HG03159 (cell line): Measurements from ENCODE around the gene KIF1B.
"Not testable (repeated sequence)": the region's sequence is repeated elsewhere in the genome, so short reads cannot be mapped to it uniquely, and the experiment has no call there.

Experiments used
- ATAC-seq: cut with Tn5 transposase; IDR thresholded peaks from one replicate; pipeline ENCODE4 v1.9.1; 2021; ENCODE audit warnings: mild to moderate bottlenecking, moderate library complexity; ENCODE audit not compliant: unreplicated experiment

Gene KIF1B

DNA sequence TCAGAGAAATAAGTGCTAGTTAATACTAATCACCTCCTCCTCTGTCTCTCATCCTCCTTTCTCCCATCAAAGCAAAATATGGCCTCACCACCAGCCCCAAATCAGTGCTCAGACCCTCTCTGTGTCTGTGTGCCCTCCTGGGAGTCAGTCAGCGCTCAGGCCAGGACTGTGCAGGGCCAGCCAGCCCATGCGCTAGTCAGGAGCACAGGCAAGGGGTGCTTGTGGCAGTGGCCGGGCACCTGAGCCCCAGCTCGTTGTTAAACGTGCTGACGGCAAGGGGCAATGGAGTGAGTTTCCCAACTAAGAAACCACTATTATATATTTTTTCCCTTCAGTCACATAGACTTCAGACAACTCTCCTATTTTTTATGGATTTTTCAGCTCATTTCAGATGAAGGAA, 169.3 kb downstream of the KIF1B start:
- no peak for ATAC-seq

DNA sequence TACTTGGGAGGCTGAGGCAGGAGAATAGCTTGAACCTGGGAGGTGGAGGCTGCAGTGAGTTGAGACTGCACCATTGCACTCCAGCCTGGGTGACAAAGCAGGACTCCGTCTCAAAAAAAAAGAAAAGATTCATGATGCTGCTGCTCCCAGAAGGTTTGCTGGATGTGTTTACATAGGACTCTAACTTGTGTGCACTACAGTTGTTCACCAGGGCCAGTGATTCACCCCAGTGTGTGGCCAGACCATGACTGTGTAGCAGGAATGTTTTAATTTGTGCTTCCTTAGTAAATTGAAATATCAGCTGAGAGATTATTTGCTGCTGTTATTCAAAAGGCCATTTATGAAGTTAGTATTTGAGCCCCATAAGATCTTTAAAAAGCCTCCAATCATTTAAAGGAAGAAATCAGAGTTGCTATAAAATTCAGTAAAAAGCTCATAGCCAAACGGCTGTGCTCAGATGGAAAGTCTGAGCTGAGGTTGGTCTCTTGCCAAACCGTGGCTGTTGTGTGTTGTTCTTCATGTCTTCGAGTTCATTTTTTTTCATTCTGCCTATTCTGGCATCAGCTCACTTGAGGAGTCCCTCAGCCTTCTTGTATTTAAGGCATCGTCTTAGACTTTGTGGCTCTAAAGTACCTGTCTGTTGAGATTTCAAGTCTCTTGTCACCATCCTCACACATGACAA, 170.4 kb downstream of the KIF1B start:
- ATAC-seq = no peak

DNA sequence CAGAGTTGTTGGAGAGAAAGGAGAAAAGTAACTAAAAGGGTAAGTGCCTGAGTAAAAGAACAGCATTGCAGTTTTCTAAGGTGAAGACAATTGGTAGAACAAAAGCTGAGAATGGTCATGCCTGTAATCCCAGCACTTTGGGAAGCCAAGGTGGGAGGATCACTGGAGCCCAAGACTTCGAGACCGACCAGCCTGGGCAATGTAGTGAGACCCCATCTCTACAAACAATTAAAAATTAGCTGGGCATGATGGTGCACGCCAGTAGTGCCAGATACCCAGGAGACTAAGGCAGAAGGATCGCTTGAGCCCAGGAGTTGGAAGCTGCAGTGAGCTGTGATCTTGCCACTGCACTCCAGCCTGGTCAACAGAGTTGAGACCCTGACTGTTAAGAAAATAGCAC, 173.3 kb downstream of the KIF1B start:
- no peak for ATAC-seq

DNA sequence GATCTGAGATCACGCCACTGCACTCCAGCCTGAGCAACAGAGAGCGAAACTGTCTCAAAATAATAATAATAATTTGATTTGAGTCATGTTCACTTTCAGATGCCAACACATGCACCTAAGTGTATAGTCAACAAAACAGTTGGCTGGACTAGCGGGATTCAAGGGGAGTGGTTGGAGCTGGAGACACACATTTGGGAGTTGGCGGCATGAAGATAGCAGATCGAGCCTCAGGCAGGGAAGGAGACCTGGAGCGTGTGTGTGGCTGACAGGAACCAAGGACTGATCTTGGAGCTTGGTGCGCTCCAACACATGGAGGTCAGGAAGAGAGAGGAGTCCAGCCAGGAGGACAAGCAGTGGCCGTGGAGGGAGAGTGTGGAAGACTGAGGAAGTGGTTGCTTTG, 173.8 kb downstream of the KIF1B start:
- ATAC-seq = no peak

DNA sequence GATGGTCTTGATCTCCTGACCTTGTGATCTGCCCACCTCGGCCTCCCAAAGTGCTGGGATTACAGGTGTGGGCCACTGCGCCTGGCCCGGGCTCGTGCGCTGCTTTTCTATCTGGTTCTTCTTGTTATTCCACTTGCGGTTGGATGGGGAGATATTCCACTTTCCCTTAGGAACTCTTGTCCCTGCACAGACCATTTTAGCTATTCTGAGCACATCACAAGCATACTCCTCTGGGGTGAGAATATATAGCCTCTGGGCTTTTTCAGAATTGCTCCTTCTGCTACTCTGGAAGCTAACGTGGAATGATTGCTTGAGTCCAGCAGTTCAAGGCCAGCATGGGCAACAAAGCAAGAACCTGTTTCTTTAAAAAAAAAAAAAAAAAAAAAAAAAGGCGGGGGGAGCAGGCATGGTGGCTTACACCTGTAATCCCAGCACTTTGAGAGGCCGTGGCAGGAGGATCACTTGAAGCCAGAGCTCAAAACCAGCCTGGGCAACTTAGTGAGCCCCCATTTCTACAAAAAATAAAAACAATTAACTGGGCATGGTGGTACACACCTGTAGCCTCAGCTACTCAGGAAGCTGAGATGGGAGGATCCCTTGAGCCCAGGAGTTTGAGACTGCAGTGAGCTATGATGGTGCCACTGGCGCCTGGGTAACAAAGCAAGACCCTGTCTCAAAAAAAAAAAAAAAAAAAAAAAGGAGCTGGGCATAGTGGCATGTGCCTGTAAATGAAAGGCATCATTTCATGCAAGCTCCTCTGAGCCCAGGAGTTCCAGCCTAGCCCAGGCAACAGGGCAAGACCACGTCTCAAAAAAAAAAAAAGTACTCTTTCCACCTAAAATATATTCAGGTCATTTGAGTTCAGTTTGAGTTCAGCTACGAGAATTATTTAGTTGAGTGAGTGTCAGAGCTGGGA, 176.6 kb downstream of the KIF1B start:
- no peak for ATAC-seq

GRCh38 chr1:10387677-10388386, 177.5 kb downstream of the KIF1B start:
- no peak for ATAC-seq

DNA sequence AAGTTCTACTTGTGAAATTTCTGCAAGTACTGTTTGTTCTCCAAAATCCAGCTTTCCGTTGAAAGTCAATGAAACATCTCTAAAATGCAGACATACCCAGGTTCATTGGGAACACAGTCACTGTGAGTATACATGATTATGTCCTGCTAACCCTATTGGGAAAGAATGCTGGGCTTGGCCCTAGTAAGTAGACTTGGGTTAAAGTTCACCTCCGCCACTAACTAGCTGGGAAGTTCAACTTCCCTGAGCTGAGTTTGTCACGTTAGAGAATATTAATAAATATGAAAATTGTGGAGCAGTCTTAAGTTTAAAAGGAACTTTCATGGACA, 178.0 kb downstream of the KIF1B start:
- no peak for ATAC-seq

DNA sequence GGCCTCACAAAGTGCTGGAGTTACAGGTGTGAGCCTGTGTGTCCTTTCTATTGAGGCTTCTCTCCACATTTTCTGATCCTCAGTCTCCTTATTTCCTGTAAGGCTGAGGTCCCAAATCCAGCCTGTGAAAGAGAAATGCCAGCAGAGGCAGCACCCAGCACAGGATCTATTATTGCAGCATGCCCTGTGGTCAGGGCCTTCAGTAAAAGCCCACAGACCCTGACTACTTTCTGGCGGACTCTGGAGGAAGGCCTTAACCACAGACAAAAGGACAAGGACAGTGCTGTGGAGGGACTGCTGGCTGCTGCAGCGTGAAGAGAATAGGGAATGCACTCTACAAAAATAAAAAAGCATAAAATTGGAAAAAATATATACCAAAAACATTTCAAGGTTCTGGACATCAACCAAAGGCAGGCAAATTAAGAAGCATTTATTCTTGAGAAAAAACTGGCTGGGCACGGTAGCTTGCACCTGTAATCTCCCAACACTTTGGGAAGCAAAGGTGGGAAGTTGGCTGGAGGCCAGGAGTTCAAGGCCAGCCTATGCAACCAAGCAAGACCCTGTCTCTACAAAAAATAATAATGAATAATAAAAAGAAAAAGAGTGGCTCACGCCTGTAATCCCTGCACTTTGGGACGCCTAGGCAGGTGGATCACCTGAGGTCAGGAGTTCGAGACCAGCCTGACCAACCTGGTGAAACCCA, 179.1 kb downstream of the KIF1B start:
- no peak for ATAC-seq

GRCh38 chr1:10396870-10397269, 186.5 kb downstream of the KIF1B start:
- ATAC-seq = no peak

GRCh38 chr1:10398278-10398733, 187.9 kb downstream of the KIF1B start:
- ATAC-seq = peak; percentile 21

DNA sequence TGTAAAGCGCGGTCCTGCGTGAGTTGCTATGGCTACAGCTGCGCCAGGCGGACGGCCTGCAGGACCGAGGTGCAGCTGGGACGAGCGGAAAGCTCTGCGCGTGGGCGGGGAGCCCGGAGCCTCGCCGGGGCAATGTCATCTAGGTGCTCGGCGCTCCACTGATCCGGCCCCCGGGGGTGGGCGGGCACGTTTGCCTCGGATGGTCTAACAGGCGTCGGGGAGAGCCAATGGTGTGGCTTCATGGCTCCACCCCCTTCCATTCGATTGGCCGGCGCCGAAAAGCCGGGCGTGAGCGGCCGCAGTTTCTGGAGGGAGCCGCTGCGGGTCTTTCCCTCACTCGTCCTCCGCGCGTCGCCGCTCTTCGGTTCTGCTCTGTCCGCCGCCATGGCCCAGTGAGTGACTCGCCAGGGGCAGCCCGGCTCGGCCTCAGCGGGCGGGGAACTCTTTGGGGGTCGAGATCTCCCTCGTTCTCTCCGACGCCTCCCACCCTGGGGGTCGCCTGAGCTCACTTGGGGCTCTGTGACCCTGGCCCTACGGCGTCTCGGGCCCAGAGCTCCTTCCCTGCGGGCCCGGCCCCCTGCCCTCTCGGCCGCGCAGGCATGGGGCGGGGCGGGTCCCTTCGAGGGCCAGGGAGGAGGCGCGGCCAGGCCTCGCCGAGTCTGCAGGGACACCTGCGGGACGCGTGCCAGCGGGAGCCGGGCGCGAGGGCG, 188.5 kb downstream of the KIF1B start, which contains the start of gene PGD:
PGD (plus strand) TSS at position 331 of the 710 bp plus-strand sequence; CDS start at position 385, 54 bp downstream.
- ATAC-seq = peak; percentile 96

DNA sequence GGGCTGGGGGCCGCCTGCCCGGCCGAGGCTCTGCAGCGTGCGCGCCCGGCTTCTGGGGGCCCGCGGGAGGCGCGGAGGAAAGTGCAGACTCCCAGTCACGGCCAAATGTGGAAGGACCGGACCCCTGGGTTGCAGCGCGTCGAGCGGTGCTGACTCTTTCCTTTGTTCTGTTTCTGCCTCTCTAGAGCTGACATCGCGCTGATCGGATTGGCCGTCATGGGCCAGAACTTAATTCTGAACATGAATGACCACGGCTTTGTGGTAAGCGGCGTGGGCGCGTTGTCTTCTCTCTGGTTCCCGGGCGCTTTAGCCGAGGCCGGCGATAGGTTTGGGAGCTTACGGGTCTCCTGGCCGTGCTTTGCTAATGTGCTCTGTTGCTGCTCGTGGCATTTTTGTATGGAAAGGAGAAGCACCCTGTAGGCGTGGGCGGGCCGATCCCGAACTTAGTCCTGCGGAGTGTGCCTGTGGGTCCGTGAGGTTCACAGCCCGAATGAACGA, 189.1 kb downstream of the KIF1B start:
- ATAC-seq = no peak

DNA sequence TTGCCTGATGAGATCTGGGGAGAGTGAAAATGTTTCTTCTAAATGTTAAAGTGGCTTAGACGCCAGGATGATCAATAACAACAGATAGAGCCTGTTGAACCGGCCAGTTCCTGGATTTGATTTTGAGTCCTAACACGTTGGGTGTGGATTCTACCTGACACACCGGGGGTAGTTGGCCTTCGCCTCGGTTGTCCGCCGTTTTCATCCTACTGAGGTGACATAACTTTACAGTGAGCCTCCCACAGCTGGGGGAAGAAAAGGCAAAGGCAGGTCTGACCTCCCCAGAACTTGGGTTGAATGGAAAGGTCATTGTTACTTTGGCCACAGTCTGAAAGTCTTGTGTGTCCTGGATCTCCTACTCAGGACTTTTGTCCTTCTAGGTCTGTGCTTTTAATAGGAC, 189.6 kb downstream of the KIF1B start:
- ATAC-seq = no peak

DNA sequence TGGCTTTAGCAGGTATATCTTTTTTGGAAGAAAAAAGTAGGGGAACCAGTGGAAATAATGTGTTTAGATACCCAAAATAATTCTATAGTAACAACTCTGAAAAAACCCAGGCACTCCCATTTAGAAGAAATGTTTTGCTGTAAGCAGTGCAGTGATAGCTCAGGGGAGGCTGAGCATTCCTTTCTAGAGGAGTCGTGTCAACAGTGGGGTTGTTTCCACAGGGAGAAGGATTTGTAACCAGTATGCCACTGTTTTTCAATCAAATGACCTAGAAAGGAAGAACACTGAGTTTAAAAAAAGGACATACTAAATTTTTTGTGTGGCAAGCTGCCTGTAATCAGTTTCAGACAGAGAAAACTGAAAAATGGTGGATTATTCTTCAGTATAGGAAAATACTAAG, 190.9 kb downstream of the KIF1B start:
- ATAC-seq = no peak

- ATAC-seq = no peak
Observed at GRCh38 chr1:10402729-10403274, 192.4 kb downstream of the KIF1B start.

- ATAC-seq = no peak
Observed at GRCh38 chr1:10407201-10407600, 196.8 kb downstream of the KIF1B start.

GRCh38 chr1:10415211-10415930, 205.0 kb downstream of the KIF1B start:
- ATAC-seq = no peak

GRCh38 chr1:10415967-10416366, 205.6 kb downstream of the KIF1B start:
- not testable (repeated sequence) for ATAC-seq

GRCh38 chr1:10418741-10419140, 208.4 kb downstream of the KIF1B start:
- not testable (repeated sequence) for ATAC-seq
